HG03159 (cell line): Measurements from ENCODE around the gene FAM120A.

ENCODE experiments used
- ATAC-seq: cut with Tn5 transposase; IDR thresholded peaks from one replicate; pipeline ENCODE4 v1.9.1; 2021; ENCODE audit warnings: mild to moderate bottlenecking, moderate library complexity; ENCODE audit not compliant: unreplicated experiment

FAM120A gene

DNA sequence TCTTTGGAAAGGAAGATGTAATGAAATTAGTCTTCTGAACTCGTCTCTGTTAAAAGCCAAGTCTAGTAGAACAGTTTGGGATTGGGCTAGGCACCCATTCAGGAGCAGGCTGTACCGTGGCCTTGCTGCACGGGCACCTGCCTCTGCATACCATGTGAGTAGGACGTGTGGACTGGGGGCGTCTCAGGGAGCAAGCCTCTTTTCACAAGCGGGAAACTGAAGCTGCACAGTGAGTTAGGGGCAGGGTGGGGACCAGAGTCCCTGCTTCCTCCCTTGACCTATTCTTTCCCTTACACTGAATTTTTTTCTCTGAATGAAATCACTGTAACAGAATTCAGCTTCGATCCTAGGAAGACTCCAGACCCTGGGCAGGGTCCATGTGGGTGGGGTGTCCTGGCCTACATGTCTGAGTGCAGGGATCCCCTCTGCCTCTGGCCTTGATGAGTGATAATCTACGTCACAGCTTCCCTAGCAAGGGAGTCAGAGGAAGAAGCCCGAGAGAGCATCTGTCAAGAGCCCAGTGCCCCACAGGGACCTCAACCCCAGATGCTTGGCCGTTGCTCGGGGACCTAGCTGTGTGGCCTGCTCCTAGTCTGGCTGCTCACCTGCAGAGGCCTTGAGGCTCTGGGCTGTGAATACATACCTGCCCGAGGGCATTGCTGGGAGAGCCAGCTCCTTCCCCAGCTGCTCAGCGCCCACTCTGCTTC lies 140.0 kb downstream of the FAM120A start:
- no peak for ATAC-seq

GRCh38 chr9:93592008-93592642 lies 140.6 kb downstream of the FAM120A start:
- ATAC-seq, result no peak

DNA sequence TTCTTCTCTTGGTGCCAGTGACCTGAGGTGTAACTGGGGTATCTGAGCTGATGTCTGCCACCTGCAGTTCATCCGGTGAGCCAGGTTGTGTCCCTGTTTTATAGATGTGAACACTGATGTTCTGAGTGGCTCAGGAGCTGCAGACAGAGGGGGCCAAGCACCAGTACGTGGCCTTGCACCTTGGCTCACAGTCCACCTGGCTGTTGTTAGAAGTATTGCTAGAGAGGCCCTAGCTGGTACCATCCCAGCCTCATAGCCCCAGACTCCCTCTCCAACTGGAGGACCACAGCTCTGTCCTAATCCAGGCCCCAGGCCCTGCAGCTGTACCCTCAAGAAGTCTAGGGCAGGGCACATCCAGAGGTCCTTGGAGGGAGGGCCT lies 141.1 kb downstream of the FAM120A start:
- no peak for ATAC-seq

DNA sequence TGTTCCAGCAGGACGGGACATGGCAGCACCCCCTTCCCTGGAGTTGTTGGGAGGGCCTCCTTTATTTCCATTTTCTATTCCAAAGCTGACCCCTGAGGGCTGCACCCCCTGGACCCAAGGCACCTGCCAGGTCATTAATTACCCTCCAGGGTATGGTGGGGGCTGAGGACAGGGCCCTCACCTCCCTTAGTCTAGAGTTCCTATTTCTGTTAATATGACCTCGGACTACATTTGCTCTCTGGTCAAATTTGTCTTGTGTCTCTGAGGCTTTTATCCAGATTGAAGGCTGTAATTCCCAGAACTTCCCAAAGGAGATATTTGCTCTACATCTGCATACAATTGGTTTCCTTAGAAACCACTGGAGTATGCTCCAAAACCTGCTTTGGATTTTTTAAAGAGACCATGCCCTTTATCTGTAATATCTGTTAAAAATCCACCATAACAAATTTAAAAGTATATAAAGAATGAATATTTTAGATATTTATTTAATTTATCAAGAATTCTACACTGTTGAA lies 141.7 kb downstream of the FAM120A start:
- ATAC-seq, result no peak

DNA sequence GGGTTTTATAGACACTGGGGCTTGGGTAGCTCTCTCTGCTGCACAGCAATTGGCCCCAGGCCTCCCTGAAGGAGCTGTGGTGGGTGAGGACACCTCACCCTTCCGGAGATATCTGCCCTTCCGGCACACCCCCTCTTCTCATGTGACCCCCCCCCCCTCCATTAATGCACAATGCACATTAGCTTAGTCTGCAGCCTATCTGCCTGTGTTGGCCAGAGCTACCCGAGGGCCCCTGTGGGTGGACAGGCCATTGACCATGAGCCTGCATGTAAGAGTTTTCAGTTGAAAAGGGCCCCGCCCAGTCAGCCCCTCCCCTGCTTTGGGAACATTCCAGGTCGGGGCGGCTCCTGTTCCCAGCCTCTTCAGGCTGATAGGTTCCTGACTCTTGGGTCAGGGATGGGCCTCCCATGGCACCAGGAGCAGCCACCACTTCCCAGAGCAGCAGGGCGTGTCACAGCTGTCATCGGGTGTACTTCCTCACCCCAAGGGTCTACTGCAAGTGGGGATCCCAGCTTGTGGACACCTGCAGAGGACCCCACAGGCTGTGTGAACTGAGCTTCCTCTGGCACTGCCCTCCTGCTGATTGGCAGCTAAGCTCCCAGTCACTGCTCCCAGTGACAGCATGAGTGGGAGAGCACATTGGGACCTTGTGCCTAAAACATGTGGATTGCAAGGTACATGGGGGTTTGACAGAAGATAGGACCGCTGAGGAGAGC lies 142.7 kb downstream of the FAM120A start:
- ATAC-seq, result no peak

- ATAC-seq, result no peak
These were observed 144.0 kb downstream of the FAM120A start for GRCh38 chr9:93595461-93595860.

DNA sequence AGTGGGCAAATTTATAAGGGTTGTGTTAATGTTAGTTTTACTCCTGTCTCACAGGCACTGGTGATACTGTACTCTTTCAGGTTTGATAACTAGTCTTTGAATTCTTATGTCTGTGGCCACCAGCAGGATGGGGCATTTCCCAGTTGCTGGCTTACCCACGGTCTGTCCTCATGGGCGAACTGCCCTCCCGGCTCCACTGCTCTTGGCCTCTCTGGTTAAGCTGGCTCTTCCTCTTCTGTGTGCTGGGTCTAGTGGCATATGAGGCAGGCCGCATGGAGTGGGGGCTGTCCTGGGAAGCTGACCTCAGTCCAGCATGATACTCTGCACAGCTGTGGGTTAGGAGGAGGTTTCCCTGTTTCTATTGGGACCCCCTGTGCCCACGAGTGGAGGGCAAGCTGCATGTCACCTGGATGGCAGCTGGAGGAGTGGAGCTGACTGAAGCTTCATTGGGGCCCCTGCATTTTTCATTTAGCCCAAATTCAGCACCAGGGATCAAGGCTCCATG lies 144.4 kb downstream of the FAM120A start:
- ATAC-seq, result no peak

- no peak for ATAC-seq
These were observed 144.9 kb downstream of the FAM120A start for GRCh38 chr9:93596399-93596798.

- ATAC-seq, result no peak
These were observed 145.7 kb downstream of the FAM120A start for GRCh38 chr9:93597142-93597706.

DNA sequence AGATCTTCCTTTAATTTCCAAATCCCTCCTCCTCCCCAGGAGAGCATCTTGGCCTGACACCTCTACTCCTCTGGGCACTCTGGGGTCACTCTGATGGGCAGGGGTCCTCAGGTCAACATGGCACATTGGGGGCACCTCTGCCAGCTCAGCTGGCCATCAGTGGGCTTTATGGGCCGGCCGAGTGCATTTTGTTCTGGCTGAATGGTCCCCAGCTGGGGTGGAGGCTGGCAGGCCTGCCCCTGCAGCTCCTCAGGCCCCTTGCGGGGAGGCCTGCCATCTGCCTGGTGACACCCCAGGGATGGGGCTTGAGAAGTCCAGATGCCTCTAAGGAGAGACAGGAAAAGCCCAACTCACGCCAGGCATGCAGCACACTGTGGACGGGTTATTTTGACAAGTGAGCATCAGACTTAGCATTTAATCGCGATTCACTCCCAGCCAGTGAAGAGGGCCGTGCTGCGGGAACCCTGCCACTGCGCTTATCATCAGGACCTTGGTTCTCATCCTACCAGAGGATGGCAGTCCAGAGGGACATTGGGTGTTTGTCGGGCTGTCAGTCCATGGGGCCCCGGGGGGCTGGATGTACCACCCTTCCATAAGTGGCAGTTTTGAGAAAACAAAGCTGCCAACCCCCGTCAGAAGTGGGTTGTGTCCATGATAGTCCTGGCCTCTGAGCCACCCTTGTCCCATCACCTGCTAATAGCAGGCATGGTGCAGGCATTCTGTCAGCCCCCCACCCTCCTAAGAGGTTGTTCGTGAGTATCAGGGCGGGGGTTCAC lies 146.6 kb downstream of the FAM120A start:
- ATAC-seq, result no peak

DNA sequence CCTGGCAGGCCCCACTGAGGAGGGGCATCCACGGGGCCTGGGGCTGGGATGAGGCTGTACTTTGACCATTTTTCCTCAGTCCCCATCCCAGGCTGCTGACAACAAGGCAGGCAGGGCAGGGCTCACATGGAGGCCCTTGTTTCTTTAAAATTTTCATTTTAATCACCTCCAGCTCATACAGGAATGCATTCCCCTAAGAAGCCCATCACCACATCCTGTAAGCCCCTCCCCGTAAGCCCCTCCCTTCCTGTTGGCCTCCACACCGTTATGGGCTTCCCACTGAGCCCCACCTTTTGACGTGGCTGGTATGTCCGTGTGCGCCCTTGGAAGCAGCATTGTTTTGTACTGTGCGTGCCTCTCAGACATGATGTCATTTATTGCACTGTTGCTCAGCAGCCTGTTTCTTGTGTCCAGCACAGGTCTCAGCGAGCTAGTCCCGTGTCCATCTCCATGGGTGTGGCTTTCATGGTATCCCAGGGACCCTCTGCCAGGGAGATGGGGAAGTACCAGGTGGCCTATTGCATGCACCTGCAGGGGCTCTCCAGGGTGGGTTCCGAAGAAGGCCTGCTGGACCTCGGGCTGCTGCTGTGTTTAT lies 147.3 kb downstream of the FAM120A start:
- ATAC-seq, result no peak

GRCh38 chr9:93599571-93600403 lies 148.3 kb downstream of the FAM120A start:
- ATAC-seq, result no peak

GRCh38 chr9:93600504-93600903 lies 149.0 kb downstream of the FAM120A start:
- no peak for ATAC-seq

GRCh38 chr9:93601063-93601462 lies 149.6 kb downstream of the FAM120A start:
- ATAC-seq, result no peak

DNA sequence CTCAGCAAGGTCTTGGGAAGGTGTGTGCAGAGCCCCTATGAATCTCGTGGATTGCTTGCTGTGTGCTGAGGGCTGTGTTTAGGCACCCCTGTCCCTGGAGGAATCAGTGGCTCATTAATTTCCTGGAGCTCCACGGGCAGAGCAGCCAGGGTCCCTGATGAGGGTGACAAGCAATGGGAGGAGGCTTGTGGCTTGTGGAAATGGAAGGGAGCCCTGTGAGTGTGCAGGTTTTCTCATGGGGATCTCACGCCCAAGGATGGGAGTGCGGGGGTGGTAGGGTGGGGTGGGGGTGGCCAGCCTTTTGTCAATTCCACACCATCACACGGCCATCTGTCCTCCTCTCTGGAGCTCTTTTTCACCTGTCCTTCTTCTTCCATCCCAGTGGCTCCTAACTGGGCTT lies 150.2 kb downstream of the FAM120A start:
- no peak for ATAC-seq

- no peak for ATAC-seq
These were observed 151.5 kb downstream of the FAM120A start for GRCh38 chr9:93603011-93603410.

- no peak for ATAC-seq
These were observed 152.4 kb downstream of the FAM120A start for GRCh38 chr9:93603906-93604326.

- no peak for ATAC-seq
These were observed 154.7 kb downstream of the FAM120A start for GRCh38 chr9:93606187-93606586.

GRCh38 chr9:93610206-93610605 lies 158.7 kb downstream of the FAM120A start:
- ATAC-seq, result no peak
